H1 (cell line): ENCODE data around the gene UNC80. TPM values are rescaled to one million over a fixed set of nuclear protein-coding genes. Genes with fewer than 3 reads are reported as not detected.

Source experiments
- MAX ChIP-seq: IDR thresholded peaks from 2 replicates; pipeline ENCODE4 v1.6.1; 2012; ENCODE audit warnings: inconsistent platforms
- polyA plus RNA-seq, 7 experiments: library from polyadenylated mRNA; depleted of rRNA in 3 of 7; stranded (reverse) in 5 of 7; unstranded in 2 of 7; fragments of >200 nt in 5 of 7; fragments of 200-250 nt in 2 of 7; gene quantifications; 1 replicate in 5 of 7; 2 replicates in 1 of 7; 4 replicates in 1 of 7; pipeline versions ENCODE4 v1.2.1 to v1.2.3, GENCODE V29; 2011 to 2013; ENCODE audit warnings: missing spikeins in 2 of 7, mixed read lengths in 2 of 7
- total RNA-seq: library from RNA; stranded (reverse); fragmentation: NEBNext Ultra II Directional; extraction: Animal tissue kit (Norgen Biotek cat#: 25700); gene quantifications from 2 replicates; pipeline ENCODE4 v1.2.1, GENCODE V29; 2021
- TF ChIP-seq, protein P1 (sequence below): fragments of 300-600 bp; sonication (generic); IDR thresholded peaks from 2 replicates; pipeline ENCODE4 v1.7.1; 2012; ENCODE audit warnings: low read length, moderate library complexity, mild to moderate bottlenecking, inconsistent platforms; ENCODE audit not compliant: insufficient replicate concordance

The UNC80 gene
- total and polyA plus RNA-seq, 2 of the 8 experiments (the other 6 are each of a cell fraction or from before 2014, with no cell fraction given), result 0.53 to 0.56 TPM

DNA sequence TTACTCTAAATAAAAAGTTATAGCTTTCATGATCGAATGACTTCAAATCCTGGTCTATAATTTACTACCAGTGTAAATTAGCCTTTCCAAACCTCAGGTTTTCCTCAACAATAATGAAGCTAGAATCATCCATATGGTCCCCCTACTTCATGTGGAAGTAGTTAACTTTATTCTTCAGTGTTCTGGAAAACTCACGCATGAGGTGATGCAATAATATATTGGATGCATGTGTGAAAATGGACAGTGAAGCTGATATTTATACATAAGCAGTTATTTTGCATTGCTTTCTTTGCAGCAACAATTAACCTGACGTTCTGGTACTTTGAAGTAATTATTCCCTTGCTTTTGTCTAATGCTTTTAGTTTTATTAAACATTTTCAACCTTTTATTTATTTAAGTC lies 18.6 kb upstream of the UNC80 start (continued):
- TF ChIP-seq, protein P1, sequence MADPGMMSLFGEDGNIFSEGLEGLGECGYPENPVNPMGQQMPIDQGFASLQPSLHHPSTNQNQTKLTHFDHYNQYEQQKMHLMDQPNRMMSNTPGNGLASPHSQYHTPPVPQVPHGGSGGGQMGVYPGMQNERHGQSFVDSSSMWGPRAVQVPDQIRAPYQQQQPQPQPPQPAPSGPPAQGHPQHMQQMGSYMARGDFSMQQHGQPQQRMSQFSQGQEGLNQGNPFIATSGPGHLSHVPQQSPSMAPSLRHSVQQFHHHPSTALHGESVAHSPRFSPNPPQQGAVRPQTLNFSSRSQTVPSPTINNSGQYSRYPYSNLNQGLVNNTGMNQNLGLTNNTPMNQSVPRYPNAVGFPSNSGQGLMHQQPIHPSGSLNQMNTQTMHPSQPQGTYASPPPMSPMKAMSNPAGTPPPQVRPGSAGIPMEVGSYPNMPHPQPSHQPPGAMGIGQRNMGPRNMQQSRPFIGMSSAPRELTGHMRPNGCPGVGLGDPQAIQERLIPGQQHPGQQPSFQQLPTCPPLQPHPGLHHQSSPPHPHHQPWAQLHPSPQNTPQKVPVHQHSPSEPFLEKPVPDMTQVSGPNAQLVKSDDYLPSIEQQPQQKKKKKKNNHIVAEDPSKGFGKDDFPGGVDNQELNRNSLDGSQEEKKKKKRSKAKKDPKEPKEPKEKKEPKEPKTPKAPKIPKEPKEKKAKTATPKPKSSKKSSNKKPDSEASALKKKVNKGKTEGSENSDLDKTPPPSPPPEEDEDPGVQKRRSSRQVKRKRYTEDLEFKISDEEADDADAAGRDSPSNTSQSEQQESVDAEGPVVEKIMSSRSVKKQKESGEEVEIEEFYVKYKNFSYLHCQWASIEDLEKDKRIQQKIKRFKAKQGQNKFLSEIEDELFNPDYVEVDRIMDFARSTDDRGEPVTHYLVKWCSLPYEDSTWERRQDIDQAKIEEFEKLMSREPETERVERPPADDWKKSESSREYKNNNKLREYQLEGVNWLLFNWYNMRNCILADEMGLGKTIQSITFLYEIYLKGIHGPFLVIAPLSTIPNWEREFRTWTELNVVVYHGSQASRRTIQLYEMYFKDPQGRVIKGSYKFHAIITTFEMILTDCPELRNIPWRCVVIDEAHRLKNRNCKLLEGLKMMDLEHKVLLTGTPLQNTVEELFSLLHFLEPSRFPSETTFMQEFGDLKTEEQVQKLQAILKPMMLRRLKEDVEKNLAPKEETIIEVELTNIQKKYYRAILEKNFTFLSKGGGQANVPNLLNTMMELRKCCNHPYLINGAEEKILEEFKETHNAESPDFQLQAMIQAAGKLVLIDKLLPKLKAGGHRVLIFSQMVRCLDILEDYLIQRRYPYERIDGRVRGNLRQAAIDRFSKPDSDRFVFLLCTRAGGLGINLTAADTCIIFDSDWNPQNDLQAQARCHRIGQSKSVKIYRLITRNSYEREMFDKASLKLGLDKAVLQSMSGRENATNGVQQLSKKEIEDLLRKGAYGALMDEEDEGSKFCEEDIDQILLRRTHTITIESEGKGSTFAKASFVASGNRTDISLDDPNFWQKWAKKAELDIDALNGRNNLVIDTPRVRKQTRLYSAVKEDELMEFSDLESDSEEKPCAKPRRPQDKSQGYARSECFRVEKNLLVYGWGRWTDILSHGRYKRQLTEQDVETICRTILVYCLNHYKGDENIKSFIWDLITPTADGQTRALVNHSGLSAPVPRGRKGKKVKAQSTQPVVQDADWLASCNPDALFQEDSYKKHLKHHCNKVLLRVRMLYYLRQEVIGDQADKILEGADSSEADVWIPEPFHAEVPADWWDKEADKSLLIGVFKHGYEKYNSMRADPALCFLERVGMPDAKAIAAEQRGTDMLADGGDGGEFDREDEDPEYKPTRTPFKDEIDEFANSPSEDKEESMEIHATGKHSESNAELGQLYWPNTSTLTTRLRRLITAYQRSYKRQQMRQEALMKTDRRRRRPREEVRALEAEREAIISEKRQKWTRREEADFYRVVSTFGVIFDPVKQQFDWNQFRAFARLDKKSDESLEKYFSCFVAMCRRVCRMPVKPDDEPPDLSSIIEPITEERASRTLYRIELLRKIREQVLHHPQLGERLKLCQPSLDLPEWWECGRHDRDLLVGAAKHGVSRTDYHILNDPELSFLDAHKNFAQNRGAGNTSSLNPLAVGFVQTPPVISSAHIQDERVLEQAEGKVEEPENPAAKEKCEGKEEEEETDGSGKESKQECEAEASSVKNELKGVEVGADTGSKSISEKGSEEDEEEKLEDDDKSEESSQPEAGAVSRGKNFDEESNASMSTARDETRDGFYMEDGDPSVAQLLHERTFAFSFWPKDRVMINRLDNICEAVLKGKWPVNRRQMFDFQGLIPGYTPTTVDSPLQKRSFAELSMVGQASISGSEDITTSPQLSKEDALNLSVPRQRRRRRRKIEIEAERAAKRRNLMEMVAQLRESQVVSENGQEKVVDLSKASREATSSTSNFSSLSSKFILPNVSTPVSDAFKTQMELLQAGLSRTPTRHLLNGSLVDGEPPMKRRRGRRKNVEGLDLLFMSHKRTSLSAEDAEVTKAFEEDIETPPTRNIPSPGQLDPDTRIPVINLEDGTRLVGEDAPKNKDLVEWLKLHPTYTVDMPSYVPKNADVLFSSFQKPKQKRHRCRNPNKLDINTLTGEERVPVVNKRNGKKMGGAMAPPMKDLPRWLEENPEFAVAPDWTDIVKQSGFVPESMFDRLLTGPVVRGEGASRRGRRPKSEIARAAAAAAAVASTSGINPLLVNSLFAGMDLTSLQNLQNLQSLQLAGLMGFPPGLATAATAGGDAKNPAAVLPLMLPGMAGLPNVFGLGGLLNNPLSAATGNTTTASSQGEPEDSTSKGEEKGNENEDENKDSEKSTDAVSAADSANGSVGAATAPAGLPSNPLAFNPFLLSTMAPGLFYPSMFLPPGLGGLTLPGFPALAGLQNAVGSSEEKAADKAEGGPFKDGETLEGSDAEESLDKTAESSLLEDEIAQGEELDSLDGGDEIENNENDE, result no peak
- TF ChIP-seq MAX, result no peak
